WTC11 (cell line): ENCODE measurements around the gene TGM4.

ENCODE experiments used
- CREB1 ChIP-seq: sonication (generic); formaldehyde crosslinking; IDR thresholded peaks from 2 replicates; pipeline ENCODE4 v1.8.0; 2023; ENCODE audit warnings: mild to moderate bottlenecking, missing genetic modification reagents
- CTCF ChIP-seq: fragments of 200-600 bp; IDR thresholded peaks from 2 replicates; pipeline ENCODE4 v1.8.0; 2022; ENCODE audit warnings: antibody characterized with exemption
- E2F4 ChIP-seq: sonication (generic); formaldehyde crosslinking; IDR thresholded peaks from 2 replicates; pipeline ENCODE4 v1.8.1; 2022; ENCODE audit warnings: low read depth, mild to moderate bottlenecking, moderate library complexity, missing genetic modification reagents, borderline replicate concordance
- HMGXB4 ChIP-seq: sonication (generic); formaldehyde crosslinking; IDR thresholded peaks from 2 replicates; pipeline ENCODE4 v1.8.1; 2023; ENCODE audit warnings: mild to moderate bottlenecking, moderate library complexity, missing genetic modification reagents
- IRF2 ChIP-seq: sonication (generic); formaldehyde crosslinking; IDR thresholded peaks from 2 replicates; pipeline ENCODE4 v1.8.0; 2022; ENCODE audit warnings: low read depth, missing genetic modification reagents, borderline replicate concordance
- JUN ChIP-seq: sonication (generic); formaldehyde crosslinking; IDR thresholded peaks from 2 replicates; pipeline ENCODE4 v1.8.0; 2023; ENCODE audit warnings: mild to moderate bottlenecking, missing genetic modification reagents
- MXD4 ChIP-seq: fragments of 250-450 bp; sonication (Bioruptor Pico); IDR thresholded peaks from 2 replicates; pipeline ENCODE4 v1.8.0; 2021; ENCODE audit warnings: mild to moderate bottlenecking, moderate library complexity, borderline replicate concordance
- NR3C1 ChIP-seq: sonication (generic); formaldehyde crosslinking; conservative IDR thresholded peaks from 2 replicates; pipeline ENCODE4 v1.8.1; 2023; ENCODE audit warnings: low read depth, mild to moderate bottlenecking, missing genetic modification reagents
- USF1 ChIP-seq: sonication (generic); formaldehyde crosslinking; IDR thresholded peaks from 2 replicates; pipeline ENCODE4 v1.8.0; 2022; ENCODE audit warnings: mild to moderate bottlenecking, missing genetic modification reagents
- USF2 ChIP-seq: sonication (generic); formaldehyde crosslinking; IDR thresholded peaks from 2 replicates; pipeline ENCODE4 v1.8.1; 2023; ENCODE audit warnings: mild to moderate bottlenecking, missing genetic modification reagents, moderate library complexity
- ZBTB43 ChIP-seq: sonication (generic); formaldehyde crosslinking; IDR thresholded peaks from 2 replicates; pipeline ENCODE4 v1.8.1; 2023; ENCODE audit warnings: mild to moderate bottlenecking, missing genetic modification reagents
- TF ChIP-seq, protein P1 (sequence below): sonication (generic); formaldehyde crosslinking; IDR thresholded peaks from 2 replicates; pipeline ENCODE4 v1.8.0; 2022; ENCODE audit warnings: mild to moderate bottlenecking, missing genetic modification reagents
- TF ChIP-seq, protein P2 (sequence below): sonication (generic); formaldehyde crosslinking; IDR thresholded peaks from 2 replicates; pipeline ENCODE4 v1.8.0; 2022; ENCODE audit warnings: missing genetic modification reagents

- TF ChIP-seq USF2 (no peak), CTCF (no peak), E2F4 (CRISPR knock-in tag) (no peak), ZBTB43 (CRISPR knock-in tag) (no peak), HMGXB4 (CRISPR knock-in tag) (no peak), CREB1 (CRISPR knock-in tag) (no peak), IRF2 (CRISPR knock-in tag) (no peak), MXD4 (CRISPR knock-in tag) (no peak), NR3C1 (CRISPR knock-in tag) (no peak), USF1 (CRISPR knock-in tag) (no peak), JUN (no peak)
- TF ChIP-seq, protein P1, sequence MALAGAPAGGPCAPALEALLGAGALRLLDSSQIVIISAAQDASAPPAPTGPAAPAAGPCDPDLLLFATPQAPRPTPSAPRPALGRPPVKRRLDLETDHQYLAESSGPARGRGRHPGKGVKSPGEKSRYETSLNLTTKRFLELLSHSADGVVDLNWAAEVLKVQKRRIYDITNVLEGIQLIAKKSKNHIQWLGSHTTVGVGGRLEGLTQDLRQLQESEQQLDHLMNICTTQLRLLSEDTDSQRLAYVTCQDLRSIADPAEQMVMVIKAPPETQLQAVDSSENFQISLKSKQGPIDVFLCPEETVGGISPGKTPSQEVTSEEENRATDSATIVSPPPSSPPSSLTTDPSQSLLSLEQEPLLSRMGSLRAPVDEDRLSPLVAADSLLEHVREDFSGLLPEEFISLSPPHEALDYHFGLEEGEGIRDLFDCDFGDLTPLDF (CRISPR knock-in tag), result no peak
- TF ChIP-seq, protein P2, sequence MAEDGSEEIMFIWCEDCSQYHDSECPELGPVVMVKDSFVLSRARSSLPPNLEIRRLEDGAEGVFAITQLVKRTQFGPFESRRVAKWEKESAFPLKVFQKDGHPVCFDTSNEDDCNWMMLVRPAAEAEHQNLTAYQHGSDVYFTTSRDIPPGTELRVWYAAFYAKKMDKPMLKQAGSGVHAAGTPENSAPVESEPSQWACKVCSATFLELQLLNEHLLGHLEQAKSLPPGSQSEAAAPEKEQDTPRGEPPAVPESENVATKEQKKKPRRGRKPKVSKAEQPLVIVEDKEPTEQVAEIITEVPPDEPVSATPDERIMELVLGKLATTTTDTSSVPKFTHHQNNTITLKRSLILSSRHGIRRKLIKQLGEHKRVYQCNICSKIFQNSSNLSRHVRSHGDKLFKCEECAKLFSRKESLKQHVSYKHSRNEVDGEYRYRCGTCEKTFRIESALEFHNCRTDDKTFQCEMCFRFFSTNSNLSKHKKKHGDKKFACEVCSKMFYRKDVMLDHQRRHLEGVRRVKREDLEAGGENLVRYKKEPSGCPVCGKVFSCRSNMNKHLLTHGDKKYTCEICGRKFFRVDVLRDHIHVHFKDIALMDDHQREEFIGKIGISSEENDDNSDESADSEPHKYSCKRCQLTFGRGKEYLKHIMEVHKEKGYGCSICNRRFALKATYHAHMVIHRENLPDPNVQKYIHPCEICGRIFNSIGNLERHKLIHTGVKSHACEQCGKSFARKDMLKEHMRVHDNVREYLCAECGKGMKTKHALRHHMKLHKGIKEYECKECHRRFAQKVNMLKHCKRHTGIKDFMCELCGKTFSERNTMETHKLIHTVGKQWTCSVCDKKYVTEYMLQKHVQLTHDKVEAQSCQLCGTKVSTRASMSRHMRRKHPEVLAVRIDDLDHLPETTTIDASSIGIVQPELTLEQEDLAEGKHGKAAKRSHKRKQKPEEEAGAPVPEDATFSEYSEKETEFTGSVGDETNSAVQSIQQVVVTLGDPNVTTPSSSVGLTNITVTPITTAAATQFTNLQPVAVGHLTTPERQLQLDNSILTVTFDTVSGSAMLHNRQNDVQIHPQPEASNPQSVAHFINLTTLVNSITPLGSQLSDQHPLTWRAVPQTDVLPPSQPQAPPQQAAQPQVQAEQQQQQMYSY, result no peak
Observed at GRCh38 chr3:44932986-44933944, 58.9 kb downstream of the TGM4 start.
